IPS DF 6.9 (cell line): ENCODE measurements around the gene STC2.

Experiments
- DNase-seq: peaks from one replicate; pipeline ENCODE4 v3.0.0-alpha.2; 2013; ENCODE audit warnings: low read depth, low spot score
- H3K27ac ChIP-seq: one replicate; pipeline ENCODE4 v1.5.1; 2013; ENCODE audit warnings: low read length, control low read depth
- H3K27me3 ChIP-seq: 2 replicates; pipeline ENCODE4 v1.6.1; 2013; ENCODE audit warnings: mild to moderate bottlenecking, low read length; ENCODE audit not compliant: control insufficient read depth, insufficient read depth
- H3K36me3 ChIP-seq: 2 replicates; pipeline ENCODE4 v1.6.1; 2013; ENCODE audit warnings: low read length; ENCODE audit not compliant: control insufficient read depth, insufficient read depth
- H3K4me1 ChIP-seq: 2 replicates; pipeline ENCODE4 v1.6.1; 2013; ENCODE audit warnings: low read length; ENCODE audit not compliant: control insufficient read depth, insufficient read depth
- H3K4me3 ChIP-seq: 2 replicates; pipeline ENCODE4 v1.5.1; 2013; ENCODE audit warnings: mild to moderate bottlenecking, low read length
- H3K9me3 ChIP-seq: 2 replicates; pipeline ENCODE4 v1.6.1; 2013; ENCODE audit warnings: low read length, inconsistent platforms; ENCODE audit not compliant: control insufficient read depth, insufficient read depth
- WGBS: extraction: QIAGEN DNeasy Blood & Tissue Kit; methylation state at CpG from one replicate; pipeline ENCODE4 v1.1.7; 2013; ENCODE audit warnings: mixed read lengths, missing lambda C conversion rate; ENCODE audit not compliant: insufficient read length, insufficient coverage; 5-methylcytosine and 5-hydroxymethylcytosine counted together

STC2 gene

GRCh38 chr5:173312821-173313220, 15.4 kb downstream of the STC2 start:
- DNase-seq = no peak
- H3K4me1 ChIP-seq = no peaks in the 10 kb centered on the region; the same call in 1 of the 2 replicates
- H3K27me3 ChIP-seq = no peaks in the 10 kb centered on the region
- no peaks in the 10 kb centered on the region; the same call in 1 of the 2 replicates for H3K9me3 ChIP-seq
- H3K36me3 ChIP-seq = peaks cover 9% of the 10 kb centered on the region
- no peak overlapping the region for H3K4me3 ChIP-seq
- no peak overlapping the region for H3K27ac ChIP-seq
- no CpG with 5 or more reads among the region's 3 CpGs for WGBS

- WGBS = no CpG with 5 or more reads among the region's 9 CpGs
- Histone ChIP-seq H3K27ac (no peak overlapping the region), H3K9me3 (no peaks in the 10 kb centered on the region; the same call in 1 of the 2 replicates), H3K27me3 (no peaks in the 10 kb centered on the region), H3K4me1 (no peaks in the 10 kb centered on the region; the same call in 1 of the 2 replicates), H3K36me3 (0 out of 2 replicates have a peak, but pooled peaks cover under 1% of the 10 kb centered on the region), H3K4me3 (no peak overlapping the region)
- DNase-seq = no peak
These were observed 16.2 kb downstream of the STC2 start for GRCh38 chr5:173311818-173312585.

GRCh38 chr5:173310861-173311785, 17.1 kb downstream of the STC2 start:
- Histone ChIP-seq H3K4me1 (no peaks in the 10 kb centered on the region; the same call in 1 of the 2 replicates), H3K36me3 (no peaks in the 10 kb centered on the region), H3K27me3 (no peaks in the 10 kb centered on the region), H3K9me3 (no peaks in the 10 kb centered on the region; the same call in 1 of the 2 replicates), H3K4me3 (no peak overlapping the region), H3K27ac (no peak overlapping the region)
- 100% methylated on average over 1 of the region's 15 CpGs for WGBS
- no peak for DNase-seq

- Histone ChIP-seq H3K36me3 (no peaks in the 10 kb centered on the region), H3K4me1 (no peaks in the 10 kb centered on the region; the same call in 1 of the 2 replicates), H3K4me3 (no peak overlapping the region), H3K27ac (no peak overlapping the region), H3K27me3 (no peaks in the 10 kb centered on the region), H3K9me3 (no peaks in the 10 kb centered on the region; the same call in 1 of the 2 replicates)
- no peak for DNase-seq
- no CpG with 5 or more reads among the region's 8 CpGs for WGBS
These were observed 17.9 kb downstream of the STC2 start for GRCh38 chr5:173310218-173310769.

- no CpG with 5 or more reads among the region's 4 CpGs for WGBS
- DNase-seq = no peak
These were observed 18.5 kb downstream of the STC2 start for GRCh38 chr5:173309731-173310130.

GRCh38 chr5:173308226-173308625, 20.0 kb downstream of the STC2 start:
- Histone ChIP-seq H3K27ac (no peak overlapping the region), H3K4me1 (peaks cover 6% of the 10 kb centered on the region), H3K4me3 (no peak overlapping the region), H3K9me3 (no peaks in the 10 kb centered on the region; the same call in 1 of the 2 replicates), H3K27me3 (no peaks in the 10 kb centered on the region), H3K36me3 (no peaks in the 10 kb centered on the region)
- DNase-seq = no peak

More at GRCh38 chr5:173309731-173310130, 18.5 kb downstream of the STC2 start:
- Histone ChIP-seq H3K27me3 (no peaks in the 10 kb centered on the region), H3K36me3 (no peaks in the 10 kb centered on the region), H3K9me3 (no peaks in the 10 kb centered on the region; the same call in 1 of the 2 replicates), H3K4me1 (no peaks in the 10 kb centered on the region; the same call in 1 of the 2 replicates), H3K27ac (no peak overlapping the region), H3K4me3 (no peak overlapping the region)

- Histone ChIP-seq H3K4me1 (peaks cover 6% of the 10 kb centered on the region), H3K27me3 (no peaks in the 10 kb centered on the region)
- no CpG with 5 or more reads among the region's 3 CpGs for WGBS
These were observed 20.5 kb downstream of the STC2 start for GRCh38 chr5:173307695-173308094.

GRCh38 chr5:173306695-173307094, 21.5 kb downstream of the STC2 start:
- WGBS = no CpG with 5 or more reads among the region's 3 CpGs
- no peak overlapping the region for H3K4me3 ChIP-seq
- H3K27ac ChIP-seq = no peak overlapping the region
- no peak for DNase-seq
- H3K36me3 ChIP-seq = no peaks in the 10 kb centered on the region
- H3K9me3 ChIP-seq = no peaks in the 10 kb centered on the region; the same call in 1 of the 2 replicates
- H3K4me1 ChIP-seq = peaks cover 6% of the 10 kb centered on the region
- no peaks in the 10 kb centered on the region for H3K27me3 ChIP-seq

More at GRCh38 chr5:173307695-173308094, 20.5 kb downstream of the STC2 start:
- no peak overlapping the region for H3K27ac ChIP-seq
- H3K36me3 ChIP-seq = no peaks in the 10 kb centered on the region
- H3K9me3 ChIP-seq = no peaks in the 10 kb centered on the region; the same call in 1 of the 2 replicates
- H3K4me3 ChIP-seq = no peak overlapping the region
- no peak for DNase-seq

GRCh38 chr5:173304591-173304988, 23.6 kb downstream of the STC2 start:
- WGBS = no CpG with 5 or more reads among the region's 10 CpGs
- Histone ChIP-seq H3K27ac (no peak overlapping the region), H3K4me3 (no peak overlapping the region), H3K4me1 (peaks cover 6% of the 10 kb centered on the region), H3K36me3 (no peaks in the 10 kb centered on the region), H3K27me3 (no peaks in the 10 kb centered on the region), H3K9me3 (no peaks in the 10 kb centered on the region; the same call in 1 of the 2 replicates)
- DNase-seq = no peak
